RWPE1 (cell line): ENCODE measurements around the gene NASP.

ENCODE experiments used
- CTCF ChIA-PET: fragments of 350-600 bp; sonication (Branson Sonifier 250); formaldehyde crosslinking; extraction: SDS; loops from one replicate; lab custom pipeline; 2021; lab: Yijun Ruan, JAX
- POLR2A ChIA-PET: fragments of 400-600 bp; formaldehyde crosslinking; extraction: SDS; loops from one replicate; lab custom pipeline; 2020; ENCODE audit warnings: antibody characterized with exemption; ENCODE audit not compliant: low non-redundant PET; lab: Yijun Ruan, JAX
- DNase-seq: peaks from one replicate; pipeline ENCODE4 v3.0.0; 2012; ENCODE audit warnings: low spot score
- H3K27ac ChIP-seq: fragments of 450-650 bp; 2 replicates; pipeline ENCODE4 v1.5.1; 2017
- TF ChIP-seq, protein P1 (sequence below): fragments of 450-650 bp; conservative IDR thresholded peaks from 2 replicates; pipeline ENCODE4 v1.5.1; 2017; ENCODE audit warnings: low read depth, mild to moderate bottlenecking

Gene NASP

DNA sequence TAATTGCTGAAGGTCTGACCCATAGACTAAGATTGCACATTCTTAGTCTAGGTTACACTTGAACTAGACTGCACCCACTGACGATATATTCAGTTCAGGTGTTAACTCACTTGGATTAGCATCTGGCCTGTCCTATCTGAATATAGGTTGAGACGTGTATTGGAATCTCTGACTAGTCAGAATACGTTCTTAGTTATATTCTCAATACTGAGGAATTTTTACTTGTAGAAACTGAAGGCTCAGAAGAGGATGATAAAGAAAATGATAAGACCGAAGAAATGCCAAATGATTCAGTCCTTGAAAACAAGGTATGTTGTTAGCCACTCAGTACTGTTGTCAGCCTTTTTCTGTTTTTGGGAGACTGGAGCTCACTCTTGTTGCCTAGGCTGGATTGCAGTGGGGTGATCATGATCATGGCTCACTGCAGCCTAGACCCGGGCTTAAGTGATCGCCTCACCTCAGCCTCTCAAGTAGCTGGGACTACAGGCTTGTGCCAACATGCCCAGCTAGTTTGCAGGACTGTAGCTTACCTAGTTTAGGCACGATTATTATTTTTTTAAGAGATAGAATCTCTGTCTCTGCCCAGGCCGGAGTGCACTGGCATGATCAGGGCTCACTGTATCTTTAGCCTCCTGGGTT, 29.2 kb downstream of the NASP start:
- ChIA-PET POLR2A (no interaction called here), CTCF (interaction anchor here (0.6 kb wide), 2 partner anchors 23 to 797 kb away, joined by 3 read pairs; no protein-coding TSS in a partner anchor)
- DNase-seq, result peak; percentile 38
- TF ChIP-seq, protein P1, sequence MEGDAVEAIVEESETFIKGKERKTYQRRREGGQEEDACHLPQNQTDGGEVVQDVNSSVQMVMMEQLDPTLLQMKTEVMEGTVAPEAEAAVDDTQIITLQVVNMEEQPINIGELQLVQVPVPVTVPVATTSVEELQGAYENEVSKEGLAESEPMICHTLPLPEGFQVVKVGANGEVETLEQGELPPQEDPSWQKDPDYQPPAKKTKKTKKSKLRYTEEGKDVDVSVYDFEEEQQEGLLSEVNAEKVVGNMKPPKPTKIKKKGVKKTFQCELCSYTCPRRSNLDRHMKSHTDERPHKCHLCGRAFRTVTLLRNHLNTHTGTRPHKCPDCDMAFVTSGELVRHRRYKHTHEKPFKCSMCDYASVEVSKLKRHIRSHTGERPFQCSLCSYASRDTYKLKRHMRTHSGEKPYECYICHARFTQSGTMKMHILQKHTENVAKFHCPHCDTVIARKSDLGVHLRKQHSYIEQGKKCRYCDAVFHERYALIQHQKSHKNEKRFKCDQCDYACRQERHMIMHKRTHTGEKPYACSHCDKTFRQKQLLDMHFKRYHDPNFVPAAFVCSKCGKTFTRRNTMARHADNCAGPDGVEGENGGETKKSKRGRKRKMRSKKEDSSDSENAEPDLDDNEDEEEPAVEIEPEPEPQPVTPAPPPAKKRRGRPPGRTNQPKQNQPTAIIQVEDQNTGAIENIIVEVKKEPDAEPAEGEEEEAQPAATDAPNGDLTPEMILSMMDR, result no peak
- H3K27ac ChIP-seq, result peak overlapping the region; percentile 62

DNA sequence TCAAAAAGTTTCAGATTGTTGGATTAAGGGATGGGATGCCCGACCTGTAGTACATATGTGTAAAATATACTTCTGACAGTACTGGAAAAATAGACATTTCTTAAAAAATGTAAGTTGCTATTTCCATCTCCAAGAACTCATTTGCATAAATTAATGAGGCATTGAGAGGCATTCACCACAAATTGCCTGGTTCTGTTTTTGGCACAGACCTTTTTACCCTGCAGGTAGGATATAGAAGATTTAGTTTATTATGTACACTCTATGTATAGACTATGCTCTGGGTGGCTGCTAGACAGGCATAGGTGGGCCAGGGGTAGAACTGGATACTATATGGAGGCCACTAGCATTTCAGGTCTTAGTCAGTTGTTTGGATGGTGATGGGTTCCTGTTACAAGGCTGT, 32.0 kb downstream of the NASP start:
- TF ChIP-seq, protein P1, result no peak
- POLR2A ChIA-PET, result no interaction called here
- CTCF ChIA-PET, result no interaction called here
- no peak overlapping the region for H3K27ac ChIP-seq
- no peak for DNase-seq

DNA sequence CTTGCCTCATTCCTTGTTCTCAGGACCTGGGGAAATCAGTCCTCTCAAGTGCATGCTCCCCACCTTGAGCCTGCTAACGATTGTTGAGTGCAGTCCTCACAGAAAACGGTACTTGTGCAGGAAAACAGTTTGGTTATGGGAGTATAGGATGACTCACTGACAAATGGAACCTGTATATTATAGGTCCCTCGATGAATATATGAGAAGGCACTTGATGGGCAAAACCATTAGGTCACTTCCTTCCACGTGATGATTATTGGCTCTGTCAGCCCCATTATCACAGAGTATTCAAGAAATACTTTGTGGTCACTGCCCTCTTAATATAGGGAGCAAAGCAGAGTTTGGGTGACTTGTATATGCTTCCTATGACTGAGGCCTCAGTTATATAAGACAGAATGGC, 33.8 kb downstream of the NASP start:
- no peak for DNase-seq
- no peak overlapping the region for H3K27ac ChIP-seq
- TF ChIP-seq, protein P1, result no peak
- ChIA-PET POLR2A (no interaction called here), CTCF (no interaction called here)

DNA sequence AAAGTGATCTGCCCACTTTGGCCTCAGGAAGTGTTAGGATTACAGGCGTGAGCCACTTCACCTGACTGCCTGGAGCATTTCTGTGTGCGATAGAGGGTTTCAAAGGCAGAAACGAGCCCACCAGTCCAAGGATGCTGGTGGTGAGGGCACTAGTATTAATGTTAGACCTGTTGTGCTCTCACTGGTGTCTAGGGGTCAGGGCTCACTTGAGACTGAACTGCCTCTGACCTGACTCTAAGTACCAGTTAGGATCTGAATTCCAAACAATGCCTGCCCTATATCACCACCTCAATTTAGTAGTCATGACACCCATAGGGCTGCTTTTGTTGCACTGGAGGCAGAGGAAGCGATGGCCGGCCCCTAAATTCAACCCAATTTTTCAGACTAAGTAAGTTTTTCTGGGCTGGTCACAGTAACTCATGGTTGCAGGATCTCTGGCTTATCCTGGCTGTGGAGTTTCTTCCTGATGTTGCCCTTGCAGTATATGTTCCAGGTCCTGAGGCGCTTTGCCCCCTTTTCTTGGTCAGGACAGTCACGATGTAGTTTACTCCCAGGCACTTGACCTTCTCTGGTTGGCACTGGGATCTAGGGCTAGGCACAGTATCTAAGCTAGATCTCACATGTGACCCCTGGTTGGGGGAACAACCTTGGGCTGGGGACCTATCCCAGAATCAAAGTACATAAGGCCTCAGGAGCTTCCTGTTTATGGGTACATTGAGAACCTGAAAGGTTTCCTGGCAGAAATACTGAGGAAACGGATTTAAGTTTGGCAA, 35.5 kb downstream of the NASP start:
- H3K27ac ChIP-seq, result peak overlapping the region; percentile 33; the same call in 1 of the 2 replicates
- TF ChIP-seq, protein P1, result no peak
- CTCF ChIA-PET, result no interaction called here
- DNase-seq, result no peak
- POLR2A ChIA-PET, result no interaction called here

DNA sequence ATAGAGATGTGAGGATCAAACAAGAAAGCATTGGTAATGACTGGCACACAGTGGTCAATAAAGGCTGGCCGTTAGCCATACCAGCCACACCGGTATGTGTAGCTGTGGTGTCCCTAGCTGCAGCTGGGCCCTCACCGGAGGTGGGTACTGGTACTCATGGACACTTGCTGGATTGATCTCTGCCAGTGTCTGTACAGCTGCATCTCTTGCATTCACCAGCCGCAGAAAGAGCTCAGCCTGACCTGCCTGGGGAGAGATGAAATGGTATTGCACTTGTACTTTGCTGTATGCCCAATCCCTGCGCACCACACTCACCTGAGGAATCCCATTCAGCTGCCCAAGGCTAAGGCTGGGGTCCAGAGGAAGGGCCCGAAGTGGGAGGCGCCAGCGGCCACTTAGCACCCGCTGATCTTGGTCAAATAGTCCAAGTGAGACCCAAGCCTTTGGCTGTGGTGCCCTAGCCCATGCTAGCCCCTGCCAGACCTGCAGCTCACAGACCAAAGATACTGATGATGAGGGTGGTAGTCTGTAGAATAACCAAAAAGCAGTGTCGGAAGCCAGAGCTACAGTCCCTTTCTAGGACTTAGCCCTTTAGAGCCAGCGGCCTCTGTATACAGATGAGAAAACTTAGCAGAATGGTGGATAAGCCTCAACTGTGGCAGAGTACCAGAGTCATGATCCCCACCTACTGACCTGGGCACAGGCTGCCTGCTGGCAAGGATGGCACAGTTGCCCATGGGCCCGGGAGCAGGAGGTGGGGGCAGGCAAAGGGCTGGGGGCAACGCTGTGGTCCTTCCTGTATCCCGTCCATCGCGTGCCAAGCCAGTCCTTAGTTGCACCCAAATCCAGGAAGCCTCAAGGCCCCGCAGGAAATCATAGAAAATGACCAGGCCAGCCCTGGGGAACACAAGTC, 37.0 kb downstream of the NASP start:
- DNase-seq, result no peak
- CTCF ChIA-PET, result no interaction called here
- peak overlapping the region; percentile 58 for H3K27ac ChIP-seq
- POLR2A ChIA-PET, result no interaction called here
- TF ChIP-seq, protein P1, result no peak

DNA sequence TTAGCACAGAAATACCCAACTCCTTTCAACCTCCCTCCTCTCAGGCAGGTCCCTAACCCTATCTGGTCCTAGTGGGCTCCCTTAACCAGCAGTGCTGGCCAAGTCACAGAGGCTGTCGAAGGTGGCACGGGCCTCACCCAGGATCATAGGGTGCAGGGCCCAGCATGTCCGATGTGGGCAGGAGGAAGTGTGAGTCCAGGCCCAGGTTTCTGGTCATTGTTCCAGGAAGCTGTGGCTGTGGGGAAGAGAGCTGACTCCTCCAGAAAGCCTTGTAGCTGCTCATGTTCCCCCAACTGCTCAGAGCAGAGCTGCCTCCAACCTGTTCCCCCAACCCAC, 37.6 kb downstream of the NASP start:
- peak overlapping the region; percentile 58 for H3K27ac ChIP-seq
- no peak for DNase-seq
- ChIA-PET POLR2A (no interaction called here), CTCF (no interaction called here)
- TF ChIP-seq, protein P1, result no peak
